Dermis blood vessel endothelial cell (primary cell): ENCODE results near the gene SLC26A11. TPM values are rescaled to one million over a fixed set of nuclear protein-coding genes. Genes with fewer than 3 reads are reported as not detected.
"Not testable (repeated sequence)": the region's sequence is repeated elsewhere in the genome, so short reads cannot be mapped to it uniquely, and the experiment has no call there.

Experiments
- DNase-seq: peaks from one replicate; pipeline ENCODE4 v3.0.0; 2010
- total RNA-seq: library from RNA; depleted of rRNA; stranded (reverse); fragments of >200 nt; gene quantifications from 2 replicates; pipeline ENCODE4 v1.2.3, GENCODE V29; 2014

The SLC26A11 gene
- total RNA-seq, 1 donor from 2014 or later, result 13.3 TPM

- no peak for DNase-seq
Measured at GRCh38 chr17:80245566-80246265, 25.5 kb downstream of the SLC26A11 start.

DNA sequence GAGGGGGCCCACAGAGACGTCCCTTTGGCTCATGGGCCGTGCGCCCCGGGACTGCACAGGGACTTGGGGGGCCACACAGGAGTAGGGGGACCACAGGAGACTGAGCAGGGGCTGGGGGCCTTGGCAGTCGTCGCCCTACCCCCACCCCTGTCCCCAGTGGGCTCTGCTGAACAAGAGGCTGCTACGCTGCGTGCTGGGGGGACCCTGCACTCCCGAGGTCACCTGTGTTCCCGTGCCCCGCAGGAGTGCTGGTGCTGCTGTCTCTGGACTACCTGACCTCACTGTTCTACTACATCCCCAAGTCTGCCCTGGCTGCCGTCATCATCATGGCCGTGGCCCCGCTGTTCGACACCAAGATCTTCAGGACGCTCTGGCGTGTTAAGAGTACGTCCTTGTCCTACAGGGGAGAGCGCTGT, 26.0 kb downstream of the SLC26A11 start:
- no peak for DNase-seq

GRCh38 chr17:80246726-80247125, 26.5 kb downstream of the SLC26A11 start:
- DNase-seq, result no peak

- no peak for DNase-seq
Measured at GRCh38 chr17:80247561-80247960, 27.3 kb downstream of the SLC26A11 start.

- no peak for DNase-seq
Measured at GRCh38 chr17:80248001-80248893, 28.0 kb downstream of the SLC26A11 start.

DNA sequence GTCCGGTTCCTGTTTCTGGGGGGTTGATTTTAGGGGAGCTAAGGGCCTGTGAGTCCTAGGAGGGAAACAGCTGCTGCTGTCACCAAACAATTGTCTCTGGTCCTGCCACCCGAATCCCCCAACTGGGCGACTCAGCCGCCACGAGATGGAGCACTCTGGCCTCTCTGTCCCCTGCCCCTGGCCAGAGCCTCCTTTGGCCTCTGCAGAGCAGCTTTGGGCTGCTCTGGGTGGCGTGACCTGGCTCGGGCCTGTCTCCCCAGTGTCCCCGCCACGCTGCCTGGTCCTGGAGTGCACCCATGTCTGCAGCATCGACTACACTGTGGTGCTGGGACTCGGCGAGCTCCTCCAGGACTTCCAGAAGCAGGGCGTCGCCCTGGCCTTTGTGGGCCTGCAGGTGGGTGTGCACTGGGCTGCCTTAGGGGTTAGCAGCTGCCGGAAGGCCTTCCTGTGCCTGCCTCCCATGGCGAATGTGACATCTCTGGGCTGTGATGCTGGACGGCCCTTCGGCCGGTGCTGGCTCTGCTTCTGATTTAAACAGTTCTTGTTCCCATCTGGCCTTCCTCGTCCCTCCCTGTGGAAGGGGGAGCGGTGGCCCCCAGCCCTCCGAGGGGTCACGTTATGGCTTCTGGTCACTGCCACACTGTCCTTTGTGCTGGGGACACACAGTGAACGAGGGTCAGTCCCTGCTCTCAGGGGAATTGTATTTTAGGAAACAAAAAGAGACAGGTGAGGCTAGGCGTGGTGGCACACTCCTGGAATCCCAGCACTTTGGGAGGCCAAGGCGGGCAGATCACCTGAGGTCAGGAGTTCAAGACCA, 28.9 kb downstream of the SLC26A11 start:
- no peak for DNase-seq

DNA sequence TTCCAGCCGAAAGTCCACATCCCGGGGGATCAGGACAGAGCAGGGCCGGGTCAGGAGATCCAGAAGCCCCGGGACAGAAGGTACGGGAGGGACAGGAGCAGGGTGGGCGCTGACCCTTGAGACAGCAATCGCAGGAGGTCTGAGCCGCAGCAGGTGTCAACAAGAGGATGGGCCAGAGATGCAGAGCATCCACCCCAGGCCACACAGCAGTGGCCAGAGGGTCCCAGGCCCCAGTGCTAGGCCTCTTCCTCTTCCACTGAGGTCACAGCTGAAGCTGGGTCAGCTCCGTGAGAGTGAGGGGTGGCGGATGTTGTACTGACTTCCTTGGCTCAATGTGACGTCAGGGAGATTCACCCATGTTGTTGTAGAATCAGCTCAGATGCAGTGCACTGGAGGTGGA, 31.7 kb downstream of the SLC26A11 start:
- DNase-seq, result no peak

DNA sequence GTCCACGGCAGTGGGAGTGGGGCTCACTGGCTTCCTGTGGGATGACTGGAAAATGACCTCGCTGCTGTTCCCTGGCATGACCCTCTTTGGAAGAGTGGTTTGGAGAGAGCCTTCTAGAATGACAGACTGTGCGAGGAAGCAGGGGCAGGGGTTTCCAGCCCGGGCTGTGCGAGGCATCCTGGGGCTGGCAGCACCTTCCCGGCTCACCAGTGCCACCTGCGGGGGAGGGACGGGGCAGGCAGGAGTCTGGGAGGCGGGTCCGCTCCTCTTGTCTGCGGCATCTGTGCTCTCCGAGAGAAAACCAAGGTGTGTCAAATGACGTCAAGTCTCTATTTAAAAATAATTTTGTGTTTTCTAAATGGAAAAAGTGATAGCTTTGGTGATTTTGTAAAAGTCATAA, 32.6 kb downstream of the SLC26A11 start:
- peak; percentile 52 for DNase-seq

- no peak for DNase-seq
Measured at GRCh38 chr17:80253631-80254395, 33.6 kb downstream of the SLC26A11 start.

GRCh38 chr17:80254396-80255251, 34.4 kb downstream of the SLC26A11 start:
- peak; percentile 88 for DNase-seq

DNA sequence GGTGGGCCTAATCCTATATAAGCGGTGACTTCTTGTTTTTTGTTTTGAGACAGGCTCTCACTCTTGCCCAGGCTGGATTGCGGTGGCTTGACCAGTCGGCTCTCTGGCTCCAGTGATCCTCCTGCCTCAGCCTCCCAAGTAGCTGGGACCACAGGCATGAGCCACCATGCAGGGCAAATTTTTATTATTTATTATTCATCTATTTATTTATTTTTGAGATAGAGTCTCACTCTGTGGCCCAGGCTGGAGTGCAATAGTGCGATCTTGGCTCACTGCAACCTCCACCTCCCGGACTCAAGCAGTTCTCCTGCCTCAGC, 35.8 kb downstream of the SLC26A11 start:
- no peak for DNase-seq

- no peak for DNase-seq
Measured at GRCh38 chr17:80257716-80258213, 37.5 kb downstream of the SLC26A11 start.

DNA sequence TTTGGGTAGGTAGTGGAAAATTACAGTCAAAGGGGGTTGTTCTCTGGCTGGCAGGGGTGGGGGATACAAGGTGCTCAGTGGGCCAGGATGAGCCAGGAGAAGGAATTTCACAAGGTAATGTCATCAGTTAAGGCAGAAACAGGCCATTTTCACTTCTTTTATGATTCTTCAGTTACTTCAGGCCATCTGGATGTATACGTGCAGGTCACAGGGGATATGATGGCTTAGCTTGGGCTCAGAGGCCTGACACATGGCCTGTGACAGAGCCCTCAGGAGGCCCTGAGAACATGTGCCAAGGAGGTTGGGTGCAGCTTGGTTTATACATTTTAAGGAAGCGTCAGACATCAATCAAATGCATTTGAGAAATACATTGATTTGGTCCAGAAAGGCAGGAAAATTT, 38.1 kb downstream of the SLC26A11 start:
- not testable (repeated sequence) for DNase-seq

- no peak for DNase-seq
Measured at GRCh38 chr17:80259457-80260068, 39.3 kb downstream of the SLC26A11 start.

GRCh38 chr17:80260069-80260535, 39.9 kb downstream of the SLC26A11 start:
- DNase-seq, result peak; percentile 66

GRCh38 chr17:80260791-80261158, 40.5 kb downstream of the SLC26A11 start, which contains the start of gene RNF213:
TSS of gene RNF213 (plus strand) at chr17:80260852. CDS start at chr17:80263682, 2,830 bp downstream.
- DNase-seq, result peak; percentile 51

- peak; percentile 63 for DNase-seq
Measured at GRCh38 chr17:80261159-80261894, 41.1 kb downstream of the SLC26A11 start.

DNA sequence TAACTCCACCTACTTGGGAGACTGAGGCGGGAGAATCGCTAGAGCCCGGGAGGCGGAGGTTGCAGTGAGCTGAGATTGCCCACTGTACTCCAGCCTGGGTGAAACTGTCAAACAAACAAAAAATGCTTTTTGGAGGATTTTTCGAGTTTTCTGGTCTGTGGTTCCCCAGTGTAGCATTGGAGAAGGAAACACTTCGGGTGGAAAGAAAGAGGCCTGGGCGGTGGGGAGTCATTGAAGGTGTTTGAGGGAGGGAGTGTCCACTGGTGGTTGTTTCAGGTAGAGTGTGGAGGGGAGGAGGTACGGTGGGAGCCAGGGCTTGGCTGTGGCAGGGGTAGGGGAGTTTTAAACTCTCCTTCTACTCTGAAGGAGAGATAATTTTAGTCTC, 41.7 kb downstream of the SLC26A11 start:
- DNase-seq, result no peak

GRCh38 chr17:80262291-80262690, 42.1 kb downstream of the SLC26A11 start:
- DNase-seq, result no peak

- DNase-seq, result no peak
Measured at GRCh38 chr17:80262775-80263244, 42.6 kb downstream of the SLC26A11 start.
